Measurements from ENCODE around the gene GALNT18. TPM values are rescaled to one million over a fixed set of nuclear protein-coding genes. Genes with fewer than 3 reads are reported as not detected.

The GALNT18 gene
- total RNA-seq, 1 donor: 11.7 TPM

- no peak for DNase-seq (ENCODE audit: low read depth)
- H3K4me3 ChIP-seq (ENCODE audit: low read depth, low read length): no peak overlapping the region
- TF ChIP-seq, protein P1, sequence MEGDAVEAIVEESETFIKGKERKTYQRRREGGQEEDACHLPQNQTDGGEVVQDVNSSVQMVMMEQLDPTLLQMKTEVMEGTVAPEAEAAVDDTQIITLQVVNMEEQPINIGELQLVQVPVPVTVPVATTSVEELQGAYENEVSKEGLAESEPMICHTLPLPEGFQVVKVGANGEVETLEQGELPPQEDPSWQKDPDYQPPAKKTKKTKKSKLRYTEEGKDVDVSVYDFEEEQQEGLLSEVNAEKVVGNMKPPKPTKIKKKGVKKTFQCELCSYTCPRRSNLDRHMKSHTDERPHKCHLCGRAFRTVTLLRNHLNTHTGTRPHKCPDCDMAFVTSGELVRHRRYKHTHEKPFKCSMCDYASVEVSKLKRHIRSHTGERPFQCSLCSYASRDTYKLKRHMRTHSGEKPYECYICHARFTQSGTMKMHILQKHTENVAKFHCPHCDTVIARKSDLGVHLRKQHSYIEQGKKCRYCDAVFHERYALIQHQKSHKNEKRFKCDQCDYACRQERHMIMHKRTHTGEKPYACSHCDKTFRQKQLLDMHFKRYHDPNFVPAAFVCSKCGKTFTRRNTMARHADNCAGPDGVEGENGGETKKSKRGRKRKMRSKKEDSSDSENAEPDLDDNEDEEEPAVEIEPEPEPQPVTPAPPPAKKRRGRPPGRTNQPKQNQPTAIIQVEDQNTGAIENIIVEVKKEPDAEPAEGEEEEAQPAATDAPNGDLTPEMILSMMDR (IDR thresholded peaks at IDR 0.05; ENCODE audit: insufficient read depth, low read depth, low read length): no peak
These were observed 83.9 kb downstream of the GALNT18 start for GRCh38 chr11:11537871-11538270.

DNA sequence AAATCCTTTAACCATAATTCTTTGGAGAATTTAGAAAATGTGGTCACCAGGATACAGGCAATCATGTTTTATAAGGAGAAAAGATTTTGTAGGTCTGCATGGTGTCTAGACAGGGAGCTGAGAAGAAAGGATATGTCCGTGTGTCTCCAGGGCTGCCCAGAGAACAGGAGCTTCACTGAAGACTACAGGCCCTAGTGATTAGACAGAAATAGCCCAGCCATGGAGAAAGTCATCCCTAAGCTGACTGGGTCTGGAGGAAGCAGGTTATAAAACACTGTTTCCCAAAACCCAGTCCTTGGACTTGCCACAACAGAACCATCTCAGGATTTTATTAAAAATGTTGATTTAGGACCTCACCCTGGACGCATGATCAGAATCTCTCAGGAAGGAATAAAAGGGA, 84.4 kb downstream of the GALNT18 start:
- H3K4me3 ChIP-seq (ENCODE audit: low read depth, low read length): no peak overlapping the region
- no peak for DNase-seq (ENCODE audit: low read depth)
- TF ChIP-seq, protein P1 (IDR thresholded peaks at IDR 0.05; ENCODE audit: insufficient read depth, low read depth, low read length): no peak

- no peak overlapping the region for H3K4me3 ChIP-seq (ENCODE audit: low read depth, low read length)
- no peak for DNase-seq (ENCODE audit: low read depth)
- TF ChIP-seq, protein P1 (IDR thresholded peaks at IDR 0.05; ENCODE audit: insufficient read depth, low read depth, low read length): no peak
These were observed 85.2 kb downstream of the GALNT18 start for GRCh38 chr11:11536650-11537049.

DNA sequence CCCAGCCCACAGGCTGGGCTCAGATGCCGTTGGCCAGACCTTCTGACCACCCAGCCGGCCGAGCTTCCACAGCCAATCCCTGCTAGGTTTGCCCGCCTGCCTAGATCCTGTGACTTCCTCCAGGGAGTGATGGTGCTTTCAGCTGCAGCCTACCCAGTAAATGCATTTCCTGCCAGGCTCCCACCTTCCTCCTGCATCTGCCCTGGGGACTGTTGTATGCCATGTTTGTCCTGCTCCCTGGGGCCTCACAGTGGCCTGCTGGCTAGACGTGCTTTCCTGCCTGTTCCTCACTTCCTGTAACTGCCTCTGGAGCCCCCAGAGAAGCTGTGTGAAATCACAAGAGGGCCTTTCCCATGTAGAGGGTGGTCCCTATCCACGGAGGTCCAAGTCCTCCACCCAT, 86.2 kb downstream of the GALNT18 start:
- TF ChIP-seq, protein P1 (IDR thresholded peaks at IDR 0.05; ENCODE audit: insufficient read depth, low read depth, low read length): no peak
- no peak overlapping the region for H3K4me3 ChIP-seq (ENCODE audit: low read depth, low read length)
- no peak for DNase-seq (ENCODE audit: low read depth)

DNA sequence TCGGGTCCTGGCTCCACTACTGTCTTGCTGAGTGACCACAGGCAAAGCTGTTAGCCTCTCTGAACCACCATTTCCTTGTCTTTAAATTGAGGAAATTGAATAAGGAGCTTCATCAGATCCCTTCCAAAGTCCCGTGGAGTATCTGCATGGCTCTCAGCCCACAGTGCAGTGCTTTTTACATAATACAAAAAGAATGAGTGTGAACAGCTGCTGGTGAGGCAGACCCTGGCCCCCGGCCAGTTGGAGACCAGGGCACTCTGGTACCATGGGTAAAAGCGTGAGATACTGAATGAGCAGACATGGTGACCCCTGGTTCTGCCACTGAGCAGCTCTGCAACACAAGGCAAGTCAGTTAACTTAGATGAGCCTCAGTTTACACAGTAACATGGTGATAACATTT, 86.8 kb downstream of the GALNT18 start:
- TF ChIP-seq, protein P1 (IDR thresholded peaks at IDR 0.05; ENCODE audit: insufficient read depth, low read depth, low read length): no peak
- no peak overlapping the region for H3K4me3 ChIP-seq (ENCODE audit: low read depth, low read length)
- DNase-seq (ENCODE audit: low read depth): no peak

- H3K4me3 ChIP-seq (ENCODE audit: low read depth, low read length): no peak overlapping the region
- no peak for DNase-seq (ENCODE audit: low read depth)
- TF ChIP-seq, protein P1 (IDR thresholded peaks at IDR 0.05; ENCODE audit: insufficient read depth, low read depth, low read length): no peak
These were observed 88.1 kb downstream of the GALNT18 start for GRCh38 chr11:11533751-11534150.

GRCh38 chr11:11533057-11533456, 88.7 kb downstream of the GALNT18 start:
- TF ChIP-seq, protein P1 (IDR thresholded peaks at IDR 0.05; ENCODE audit: insufficient read depth, low read depth, low read length): no peak
- H3K4me3 ChIP-seq (ENCODE audit: low read depth, low read length): no peak overlapping the region
- no peak for DNase-seq (ENCODE audit: low read depth)
